Type B pancreatic cell (in vitro differentiated cells): ENCODE data around the gene HMOX2. TPM values are rescaled to one million over a fixed set of nuclear protein-coding genes. Genes with fewer than 3 reads are reported as not detected.

Experiments used
- DNase-seq: peaks from one replicate; pipeline ENCODE4 v3.0.0; 2021; ENCODE audit warnings: mixed read lengths; ENCODE audit not compliant: unreplicated experiment; ENCODE audit errors: extremely low spot score
- H3K27ac Mint-ChIP-seq: 2 replicates; pipeline ENCODE4 v1.8.0; 2021; ENCODE audit warnings: mild to moderate bottlenecking, mixed read lengths
- H3K27me3 Mint-ChIP-seq: 2 replicates; pipeline ENCODE4 v1.8.0; 2021; ENCODE audit warnings: mixed read lengths
- H3K36me3 Mint-ChIP-seq: 2 replicates; pipeline ENCODE4 v1.8.0; 2021; ENCODE audit warnings: mixed read lengths
- H3K4me1 Mint-ChIP-seq: one replicate; pipeline ENCODE4 v1.8.0; 2021; ENCODE audit warnings: mixed read lengths; ENCODE audit not compliant: unreplicated experiment
- H3K4me3 Mint-ChIP-seq: 2 replicates; pipeline ENCODE4 v1.8.0; 2021; ENCODE audit warnings: mild to moderate bottlenecking, mixed read lengths
- H3K9me3 Mint-ChIP-seq: 2 replicates; pipeline ENCODE4 v1.8.0; 2021; ENCODE audit warnings: mixed read lengths
- long read RNA-seq: library from polyadenylated mRNA; unstranded; transcript quantifications from one replicate; pipeline ENCODE4 v2.0.0, GENCODE V29; 2020
- total RNA-seq: library from RNA; stranded (reverse); gene quantifications from 2 replicates; pipeline ENCODE4 v1.2.1, GENCODE V29; 2021; ENCODE audit warnings: low replicate concordance
- TF ChIP-seq, protein P1 (sequence below): fragments of 200-600 bp; sonication (generic); conservative IDR thresholded peaks from 2 replicates; pipeline ENCODE4 v1.5.0; 2021; ENCODE audit warnings: antibody characterized with exemption, mild to moderate bottlenecking

The HMOX2 gene, protein sequence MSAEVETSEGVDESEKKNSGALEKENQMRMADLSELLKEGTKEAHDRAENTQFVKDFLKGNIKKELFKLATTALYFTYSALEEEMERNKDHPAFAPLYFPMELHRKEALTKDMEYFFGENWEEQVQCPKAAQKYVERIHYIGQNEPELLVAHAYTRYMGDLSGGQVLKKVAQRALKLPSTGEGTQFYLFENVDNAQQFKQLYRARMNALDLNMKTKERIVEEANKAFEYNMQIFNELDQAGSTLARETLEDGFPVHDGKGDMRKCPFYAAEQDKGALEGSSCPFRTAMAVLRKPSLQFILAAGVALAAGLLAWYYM
- 37.8 and 46.2 TPM in 2 replicates for total RNA-seq
- long read RNA-seq, transcript HMOX2-208 (6 exons, 2,147 nt), result major isoform, 59 of 77 reads
- long read RNA-seq, transcript HMOX2-205 (7 exons, 1,797 nt), result minor isoform, 7 of 77 reads
- long read RNA-seq, partial matches to known transcripts, result 4 of 77 reads
- long read RNA-seq, other reads (novel, unspliced or antisense), result 5 of 77 reads

GRCh38 chr16:4475880-4476788 lies at the start of gene HMOX2:
Gene HMOX2 (plus strand): TSS chr16:4476398. CDS start chr16:4505525, 29,127 bp downstream.
- Mint-ChIP-seq H3K4me3 (peak within 1 kb of the TSS; percentile 84), H3K36me3 (peaks cover 3% of the 10 kb centered on the region), H3K4me1 (peaks cover 26% of the 10 kb centered on the region), H3K9me3 (peaks cover 3% of the 10 kb centered on the region), H3K27ac (peak within 1 kb of the TSS; percentile 97), H3K27me3 (no peaks in the 10 kb centered on the region)
- peak; percentile 94 for DNase-seq
- TF ChIP-seq, protein P1, sequence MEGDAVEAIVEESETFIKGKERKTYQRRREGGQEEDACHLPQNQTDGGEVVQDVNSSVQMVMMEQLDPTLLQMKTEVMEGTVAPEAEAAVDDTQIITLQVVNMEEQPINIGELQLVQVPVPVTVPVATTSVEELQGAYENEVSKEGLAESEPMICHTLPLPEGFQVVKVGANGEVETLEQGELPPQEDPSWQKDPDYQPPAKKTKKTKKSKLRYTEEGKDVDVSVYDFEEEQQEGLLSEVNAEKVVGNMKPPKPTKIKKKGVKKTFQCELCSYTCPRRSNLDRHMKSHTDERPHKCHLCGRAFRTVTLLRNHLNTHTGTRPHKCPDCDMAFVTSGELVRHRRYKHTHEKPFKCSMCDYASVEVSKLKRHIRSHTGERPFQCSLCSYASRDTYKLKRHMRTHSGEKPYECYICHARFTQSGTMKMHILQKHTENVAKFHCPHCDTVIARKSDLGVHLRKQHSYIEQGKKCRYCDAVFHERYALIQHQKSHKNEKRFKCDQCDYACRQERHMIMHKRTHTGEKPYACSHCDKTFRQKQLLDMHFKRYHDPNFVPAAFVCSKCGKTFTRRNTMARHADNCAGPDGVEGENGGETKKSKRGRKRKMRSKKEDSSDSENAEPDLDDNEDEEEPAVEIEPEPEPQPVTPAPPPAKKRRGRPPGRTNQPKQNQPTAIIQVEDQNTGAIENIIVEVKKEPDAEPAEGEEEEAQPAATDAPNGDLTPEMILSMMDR, result peak; percentile 54

- Mint-ChIP-seq H3K9me3 (no peaks in the 10 kb centered on the region), H3K36me3 (peaks cover 8% of the 10 kb centered on the region), H3K4me3 (peak overlapping the region; percentile 98), H3K27me3 (no peaks in the 10 kb centered on the region), H3K27ac (peak overlapping the region; percentile 100), H3K4me1 (peaks cover 26% of the 10 kb centered on the region)
- no peak for DNase-seq
- TF ChIP-seq, protein P1, result no peak
These were observed 49.4 kb upstream of the HMOX2 start for GRCh38 chr16:4426722-4427372.

DNA sequence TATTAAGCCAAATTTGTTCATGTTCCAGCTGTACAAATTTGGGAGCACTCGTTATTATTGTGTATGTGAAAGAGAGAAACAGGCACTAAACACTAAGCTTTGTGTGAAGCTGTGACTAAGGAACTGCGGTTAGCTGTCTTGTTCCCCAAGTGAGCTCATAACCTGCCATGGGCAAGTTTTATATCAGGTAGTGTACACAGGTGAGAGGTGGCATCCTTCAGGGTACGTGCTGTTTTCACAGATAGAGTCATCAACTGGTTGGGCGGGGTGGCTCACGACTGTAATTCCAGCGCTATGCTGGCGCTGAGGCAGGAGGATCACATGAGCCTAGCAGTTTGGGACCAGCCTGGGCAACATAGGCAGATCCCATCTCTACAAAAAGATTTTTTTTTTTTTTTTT lies 47.7 kb upstream of the HMOX2 start:
- no peaks in the 10 kb centered on the region for H3K27me3 Mint-ChIP-seq
- DNase-seq, result no peak
- no peaks in the 10 kb centered on the region for H3K9me3 Mint-ChIP-seq
- H3K36me3 Mint-ChIP-seq, result peaks cover 13% of the 10 kb centered on the region
- H3K4me3 Mint-ChIP-seq, result peak overlapping the region; percentile 55
- peaks cover 26% of the 10 kb centered on the region for H3K4me1 Mint-ChIP-seq
- no peak overlapping the region for H3K27ac Mint-ChIP-seq
- TF ChIP-seq, protein P1, result no peak

GRCh38 chr16:4431023-4431422 lies 45.2 kb upstream of the HMOX2 start:
- TF ChIP-seq, protein P1, result no peak
- peaks cover 13% of the 10 kb centered on the region for H3K36me3 Mint-ChIP-seq
- H3K4me3 Mint-ChIP-seq, result no peak overlapping the region
- no peaks in the 10 kb centered on the region for H3K27me3 Mint-ChIP-seq
- no peak for DNase-seq
- peaks cover 18% of the 10 kb centered on the region for H3K4me1 Mint-ChIP-seq
- H3K27ac Mint-ChIP-seq, result no peak overlapping the region
- no peaks in the 10 kb centered on the region for H3K9me3 Mint-ChIP-seq

DNA sequence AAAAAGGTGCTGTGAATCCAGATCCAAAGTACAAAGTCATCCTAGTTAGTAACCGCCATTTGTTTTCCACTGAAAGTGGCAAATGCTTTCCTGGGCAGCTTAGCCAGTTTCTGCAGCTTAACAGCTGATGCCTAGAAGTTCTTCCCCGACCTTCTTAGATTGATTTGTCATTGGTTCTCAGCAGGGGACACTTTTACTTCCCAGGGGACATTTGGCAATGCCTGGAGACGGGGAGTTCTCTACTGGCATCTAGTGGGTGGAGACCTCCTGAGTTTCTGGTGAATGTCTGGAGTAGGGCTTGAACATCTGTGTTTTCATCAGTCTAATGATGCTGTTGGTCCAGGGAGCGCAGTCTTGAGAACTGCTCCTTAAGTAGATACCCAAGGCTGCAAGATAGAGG lies 43.0 kb upstream of the HMOX2 start:
- Mint-ChIP-seq H3K4me1 (peaks cover 4% of the 10 kb centered on the region), H3K9me3 (no peaks in the 10 kb centered on the region), H3K27ac (peak overlapping the region; percentile 16), H3K27me3 (no peaks in the 10 kb centered on the region), H3K36me3 (peaks cover 10% of the 10 kb centered on the region), H3K4me3 (no peak overlapping the region)
- TF ChIP-seq, protein P1, result no peak
- no peak for DNase-seq
